GM12892 (cell line): ENCODE measurements around the gene FAM13A.

ENCODE experiments used
- POLR2A ChIP-seq: IDR thresholded peaks from 2 replicates; pipeline ENCODE4 v1.6.1; 2011; ENCODE audit warnings: low read depth, low read length, control low read depth
- TAF1 ChIP-seq: IDR thresholded peaks from 2 replicates; pipeline ENCODE4 v1.6.1; 2011; ENCODE audit warnings: low read depth, mild to moderate bottlenecking, control low read depth, low read length, borderline replicate concordance

DNA sequence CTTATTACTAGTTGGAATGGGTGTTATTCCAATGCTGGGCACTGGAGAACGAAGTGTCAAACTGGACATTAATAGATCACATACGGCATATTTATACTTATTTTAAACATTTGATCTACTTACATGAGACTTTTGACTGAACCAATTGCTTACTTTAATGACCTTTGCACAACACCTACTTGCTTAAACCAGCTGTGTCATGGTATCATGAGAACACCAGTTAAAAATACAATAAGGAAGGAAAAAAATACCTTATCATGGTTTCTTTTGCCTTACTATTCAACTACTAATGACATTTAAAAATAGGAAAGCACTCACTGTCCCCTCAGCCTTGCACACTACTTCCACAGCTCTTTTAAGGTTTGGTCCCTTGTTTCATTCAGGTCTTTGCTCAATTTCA, 146.9 kb downstream of the FAM13A start:
- TF ChIP-seq POLR2A = no peak
- TF ChIP-seq TAF1 = no peak
